Activated T-cell treated with anti-CD3 and anti-CD28 coated beads, Interleukin-2, amount 50 U/mL, for 24 hours (primary cell): Measurements from ENCODE around the gene SRRM3.
"Not testable (repeated sequence)": the region's sequence is repeated elsewhere in the genome, so short reads cannot be mapped to it uniquely, and the experiment has no call there.

Experiments
- DNase-seq: peaks from one replicate; pipeline ENCODE4 v3.0.0-alpha.2; 2020
- H3K27ac Mint-ChIP-seq: 2 replicates; pipeline ENCODE4 v1.8.0; 2020; ENCODE audit warnings: mild to moderate bottlenecking, mixed read lengths
- H3K27me3 Mint-ChIP-seq: 2 replicates; pipeline ENCODE4 v1.8.0; 2020; ENCODE audit warnings: mixed read lengths
- H3K36me3 Mint-ChIP-seq: 2 replicates; pipeline ENCODE4 v1.8.0; 2020; ENCODE audit warnings: low read depth, mixed read lengths
- H3K4me1 Mint-ChIP-seq: 2 replicates; pipeline ENCODE4 v1.8.0; 2020; ENCODE audit warnings: low read depth, mixed read lengths
- H3K4me3 Mint-ChIP-seq: 2 replicates; pipeline ENCODE4 v1.8.0; 2020; ENCODE audit warnings: mild to moderate bottlenecking, moderate library complexity, mixed read lengths
- H3K9me3 Mint-ChIP-seq: 2 replicates; pipeline ENCODE4 v1.8.0; 2020; ENCODE audit warnings: mixed read lengths

Gene SRRM3

GRCh38 chr7:76292911-76293310 is 91.2 kb downstream of the SRRM3 start:
- H3K4me3 Mint-ChIP-seq, H3K27ac Mint-ChIP-seq, DNase-seq, H3K36me3 Mint-ChIP-seq, H3K9me3 Mint-ChIP-seq, H3K27me3 Mint-ChIP-seq: not testable (repeated sequence)
- peaks cover 12% of the 10 kb centered on the region for H3K4me1 Mint-ChIP-seq

- no peaks in the 10 kb centered on the region for H3K9me3 Mint-ChIP-seq
- no peak overlapping the region for H3K27ac Mint-ChIP-seq
- H3K27me3 Mint-ChIP-seq, result no peaks in the 10 kb centered on the region
- H3K4me1 Mint-ChIP-seq, result peaks cover 12% of the 10 kb centered on the region
- H3K4me3 Mint-ChIP-seq, result no peak overlapping the region
- no peaks in the 10 kb centered on the region for H3K36me3 Mint-ChIP-seq
- no peak for DNase-seq
These were observed 91.8 kb downstream of the SRRM3 start for GRCh38 chr7:76293407-76293901.

- no peaks in the 10 kb centered on the region for H3K27me3 Mint-ChIP-seq
- H3K9me3 Mint-ChIP-seq, result no peaks in the 10 kb centered on the region
- no peak for DNase-seq
- no peak overlapping the region for H3K4me3 Mint-ChIP-seq
- peaks cover 12% of the 10 kb centered on the region for H3K4me1 Mint-ChIP-seq
- H3K27ac Mint-ChIP-seq, result no peak overlapping the region
- H3K36me3 Mint-ChIP-seq, result no peaks in the 10 kb centered on the region
These were observed 92.8 kb downstream of the SRRM3 start for GRCh38 chr7:76294344-76295024.

- Mint-ChIP-seq H3K36me3 (no peaks in the 10 kb centered on the region), H3K27ac (no peak overlapping the region), H3K27me3 (peaks cover under 1% of the 10 kb centered on the region), H3K4me3 (no peak overlapping the region), H3K9me3 (no peaks in the 10 kb centered on the region), H3K4me1 (peaks cover 2% of the 10 kb centered on the region)
- DNase-seq, result no peak
These were observed 95.3 kb downstream of the SRRM3 start for GRCh38 chr7:76296743-76297740.

- H3K27me3 Mint-ChIP-seq, result peaks cover 5% of the 10 kb centered on the region
- no peaks in the 10 kb centered on the region for H3K9me3 Mint-ChIP-seq
- H3K27ac Mint-ChIP-seq, result no peak overlapping the region
- peaks cover 7% of the 10 kb centered on the region for H3K36me3 Mint-ChIP-seq
- peaks cover 21% of the 10 kb centered on the region for H3K4me1 Mint-ChIP-seq
- no peak overlapping the region for H3K4me3 Mint-ChIP-seq
- DNase-seq, result no peak
These were observed 98.6 kb downstream of the SRRM3 start for GRCh38 chr7:76300166-76300731.

- Mint-ChIP-seq H3K27ac (no peak overlapping the region), H3K9me3 (no peaks in the 10 kb centered on the region), H3K36me3 (peaks cover 7% of the 10 kb centered on the region), H3K27me3 (peaks cover 5% of the 10 kb centered on the region), H3K4me3 (no peak overlapping the region), H3K4me1 (peaks cover 21% of the 10 kb centered on the region)
- no peak for DNase-seq
These were observed 99.3 kb downstream of the SRRM3 start for GRCh38 chr7:76301000-76301399.

- Mint-ChIP-seq H3K4me3 (peak within 1 kb of the TSS; percentile 83), H3K27ac (peak within 1 kb of the TSS; percentile 92)
These were observed 100.9 kb downstream of the SRRM3 start, which contains the start of gene HSPB1 for GRCh38 chr7:76302347-76303201. HSPB1 (plus strand) TSS chr7:76302673; CDS start chr7:76302713, 40 bp downstream.

GRCh38 chr7:76303202-76304147 is 101.8 kb downstream of the SRRM3 start:
- Mint-ChIP-seq H3K27me3 (peaks cover 5% of the 10 kb centered on the region), H3K4me1 (peaks cover 21% of the 10 kb centered on the region)

More at GRCh38 chr7:76302347-76303201, 100.9 kb downstream of the SRRM3 start, which contains the start of gene HSPB1:
- peaks cover 5% of the 10 kb centered on the region for H3K27me3 Mint-ChIP-seq
- peaks cover 21% of the 10 kb centered on the region for H3K4me1 Mint-ChIP-seq
- H3K9me3 Mint-ChIP-seq, result no peaks in the 10 kb centered on the region
- peak; percentile 73 for DNase-seq
- H3K36me3 Mint-ChIP-seq, result peaks cover 7% of the 10 kb centered on the region

GRCh38 chr7:76304888-76305375 is 103.2 kb downstream of the SRRM3 start:
- peaks cover 5% of the 10 kb centered on the region for H3K27me3 Mint-ChIP-seq
- H3K27ac Mint-ChIP-seq, result no peak overlapping the region
- H3K9me3 Mint-ChIP-seq, result no peaks in the 10 kb centered on the region
- DNase-seq, result no peak
- peaks cover 7% of the 10 kb centered on the region for H3K36me3 Mint-ChIP-seq
- peaks cover 21% of the 10 kb centered on the region for H3K4me1 Mint-ChIP-seq
- no peak overlapping the region for H3K4me3 Mint-ChIP-seq

More at GRCh38 chr7:76303202-76304147, 101.8 kb downstream of the SRRM3 start:
- peak overlapping the region; percentile 92 for H3K27ac Mint-ChIP-seq
- peaks cover 7% of the 10 kb centered on the region for H3K36me3 Mint-ChIP-seq
- DNase-seq, result peak; percentile 87
- H3K9me3 Mint-ChIP-seq, result no peaks in the 10 kb centered on the region
- H3K4me3 Mint-ChIP-seq, result peak overlapping the region; percentile 83

GRCh38 chr7:76308874-76309273 is 107.2 kb downstream of the SRRM3 start:
- DNase-seq, H3K27ac Mint-ChIP-seq, H3K27me3 Mint-ChIP-seq, H3K4me3 Mint-ChIP-seq, H3K4me1 Mint-ChIP-seq, H3K36me3 Mint-ChIP-seq, H3K9me3 Mint-ChIP-seq: not testable (repeated sequence)

GRCh38 chr7:76309341-76310101 is 107.8 kb downstream of the SRRM3 start:
- not testable (repeated sequence) for H3K9me3 Mint-ChIP-seq, H3K4me1 Mint-ChIP-seq, H3K27me3 Mint-ChIP-seq, DNase-seq, H3K27ac Mint-ChIP-seq, H3K36me3 Mint-ChIP-seq, H3K4me3 Mint-ChIP-seq
